HUDEP-2 (cell line): ENCODE results near the gene VPS16.

Source experiments
- DNase-seq, 76 experiments: peaks; one replicate each; lab custom pipeline; 2025; ENCODE audit not compliant: unreplicated experiment in 76 of 76; lab: John Stamatoyannopoulos, UW

The VPS16 gene

DNA sequence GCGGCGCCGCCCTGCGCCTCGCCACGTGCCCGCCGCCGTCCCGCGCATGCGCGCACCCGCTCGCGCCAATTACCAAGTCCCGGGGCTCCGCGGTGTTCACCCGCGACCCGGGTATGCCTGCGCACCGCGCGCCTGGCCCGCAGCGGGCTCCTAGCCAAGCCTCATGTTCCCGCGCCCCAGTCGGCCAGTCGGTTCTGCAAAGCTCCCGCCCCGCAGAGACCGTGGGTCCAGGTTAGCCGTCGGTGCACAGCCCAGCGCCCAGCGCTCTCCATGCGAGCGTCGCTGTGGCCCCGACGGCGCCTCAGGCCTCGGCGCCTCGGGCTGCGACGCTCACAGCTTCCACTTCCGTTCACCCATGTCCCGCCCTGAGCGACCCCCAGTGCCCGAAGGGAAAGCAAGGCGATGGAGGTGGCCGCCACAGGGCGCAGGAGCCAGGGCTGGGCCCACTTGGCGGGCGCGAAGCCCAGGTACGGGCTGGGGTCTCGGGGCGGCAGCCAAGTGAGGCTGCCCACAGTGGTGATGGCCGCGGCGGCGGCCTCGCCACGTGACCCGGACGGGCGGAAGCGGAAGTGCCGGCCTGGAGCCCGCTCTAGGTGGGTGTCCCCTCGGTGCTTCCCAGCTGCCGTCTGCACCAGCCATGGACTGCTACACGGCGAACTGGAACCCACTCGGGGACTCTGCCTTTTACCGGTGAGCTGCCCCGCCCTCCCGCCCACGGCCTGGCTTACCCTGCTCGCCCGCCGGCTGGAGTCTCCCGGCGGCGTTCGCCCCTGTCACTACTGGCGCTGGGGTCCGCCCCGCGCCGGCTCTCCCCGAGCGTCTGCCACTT lies at the start of gene VPS16, which contains the start of gene PCED1A:
TSS of gene VPS16 (plus strand) at position 608 of the 829 bp plus-strand sequence. CDS start at position 638, 30 bp downstream.
TSS of gene PCED1A (minus strand) at position 518 of the 829 bp plus-strand sequence. CDS start 743 bp downstream, outside the sequence.
- DNase-seq = peak in 75 of 76 experiments; percentile 16 to 91 (median 76)

GRCh38 chr20:2793471-2793870 lies 47.1 kb upstream of the VPS16 start:
- DNase-seq = no peak

DNA sequence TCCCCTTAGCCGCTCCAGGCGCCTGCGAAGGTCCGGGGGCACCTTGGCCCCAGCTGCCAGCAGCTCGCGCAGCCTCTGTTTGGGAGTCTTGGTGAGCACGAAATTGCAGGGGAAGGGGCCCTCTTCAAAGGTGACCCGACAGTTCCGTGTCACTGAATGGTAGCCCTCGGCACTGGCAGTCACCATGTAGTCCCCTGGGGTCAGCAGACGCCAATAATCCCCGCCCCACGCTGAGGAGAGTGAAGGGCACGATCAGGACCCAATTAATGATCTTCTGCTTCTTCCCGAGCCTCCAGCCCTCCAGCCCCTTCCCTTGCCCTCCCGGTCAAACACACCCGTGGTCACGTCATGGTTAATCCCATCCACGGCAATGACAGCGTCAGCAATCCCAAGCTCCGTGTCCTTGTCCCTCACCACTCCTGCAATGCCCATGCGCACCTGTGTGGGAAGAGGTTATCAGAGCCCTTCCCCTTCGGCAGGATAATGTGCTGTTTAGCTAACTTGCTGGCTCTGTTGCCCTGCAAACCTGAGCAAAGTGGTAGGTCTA lies 46.3 kb upstream of the VPS16 start:
- no peak for DNase-seq

DNA sequence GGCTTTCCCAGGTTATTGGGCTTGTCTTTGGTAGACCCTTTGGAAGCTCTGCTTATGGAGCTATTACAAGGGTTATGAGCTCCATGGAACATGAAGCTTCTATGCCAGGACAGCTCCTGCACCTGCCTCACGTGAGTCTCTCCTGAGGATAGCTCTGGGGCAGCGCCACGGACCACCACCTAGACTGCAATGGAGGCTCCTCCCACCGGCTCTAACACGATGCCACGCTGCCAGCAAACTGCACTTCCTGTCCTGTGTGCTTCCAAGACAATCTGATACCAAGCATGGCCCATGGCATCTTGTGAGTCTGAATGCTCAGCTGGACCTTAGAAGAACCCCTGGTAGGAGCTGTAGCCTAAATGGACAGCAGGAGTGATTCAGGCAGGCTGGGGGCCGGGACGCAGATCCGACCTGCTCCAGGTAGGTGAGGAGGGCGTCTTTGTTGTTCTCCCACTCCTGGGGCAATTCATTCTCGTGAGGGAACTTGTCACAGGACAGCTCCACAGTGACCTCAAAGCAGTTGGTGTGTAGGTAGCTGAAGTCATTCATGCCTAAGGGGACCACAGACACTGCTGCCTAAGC lies 45.6 kb upstream of the VPS16 start:
- DNase-seq = no peak

DNA sequence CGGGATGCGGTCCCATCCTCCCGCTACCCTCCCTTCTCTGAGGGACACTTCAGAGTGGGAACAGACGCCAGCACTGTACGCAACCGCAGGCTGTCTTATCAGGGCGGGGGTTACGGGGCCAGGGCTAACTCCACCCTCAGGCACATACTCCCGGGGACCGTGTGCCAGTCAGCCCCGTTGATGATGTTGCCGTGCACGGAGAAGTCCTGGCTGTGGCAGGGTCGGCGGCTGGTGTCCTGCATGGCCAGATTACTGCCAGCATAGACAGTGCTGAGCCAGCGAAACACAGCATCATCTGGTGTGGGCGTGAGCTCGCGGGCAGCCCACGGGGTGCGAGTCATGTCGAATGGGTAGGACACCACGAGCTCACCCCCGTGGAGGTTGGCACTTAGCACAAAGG lies 45.1 kb upstream of the VPS16 start:
- DNase-seq = peak in 67 of 76 experiments; percentile 11 to 87 (median 58)

- no peak for DNase-seq
Observed at GRCh38 chr20:2796011-2796660, 44.4 kb upstream of the VPS16 start.

GRCh38 chr20:2797136-2797983 lies 43.2 kb upstream of the VPS16 start:
- DNase-seq = no peak

- DNase-seq = no peak
Observed at GRCh38 chr20:2798095-2798805, 42.3 kb upstream of the VPS16 start.

DNA sequence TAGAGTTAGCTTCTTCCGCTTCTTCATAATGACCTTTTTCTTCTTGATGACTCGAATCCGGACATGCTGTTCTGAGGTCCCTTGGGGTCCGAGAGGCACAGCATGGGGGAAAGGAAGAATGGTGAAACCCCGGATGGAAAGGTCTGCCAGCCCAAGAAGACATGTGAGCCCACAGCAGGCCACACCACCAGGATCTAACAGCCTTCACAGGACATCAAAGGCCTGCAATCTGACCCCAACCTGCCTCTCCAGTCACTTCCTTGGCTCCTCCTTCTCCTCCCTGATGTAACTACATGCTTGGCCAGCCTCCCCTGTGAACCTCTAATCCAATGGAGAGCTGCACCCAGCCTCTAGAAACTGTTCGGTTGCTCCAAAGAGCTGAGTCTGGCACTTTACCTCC lies 41.7 kb upstream of the VPS16 start:
- no peak for DNase-seq

GRCh38 chr20:2799271-2799670 lies 41.3 kb upstream of the VPS16 start:
- DNase-seq = no peak

DNA sequence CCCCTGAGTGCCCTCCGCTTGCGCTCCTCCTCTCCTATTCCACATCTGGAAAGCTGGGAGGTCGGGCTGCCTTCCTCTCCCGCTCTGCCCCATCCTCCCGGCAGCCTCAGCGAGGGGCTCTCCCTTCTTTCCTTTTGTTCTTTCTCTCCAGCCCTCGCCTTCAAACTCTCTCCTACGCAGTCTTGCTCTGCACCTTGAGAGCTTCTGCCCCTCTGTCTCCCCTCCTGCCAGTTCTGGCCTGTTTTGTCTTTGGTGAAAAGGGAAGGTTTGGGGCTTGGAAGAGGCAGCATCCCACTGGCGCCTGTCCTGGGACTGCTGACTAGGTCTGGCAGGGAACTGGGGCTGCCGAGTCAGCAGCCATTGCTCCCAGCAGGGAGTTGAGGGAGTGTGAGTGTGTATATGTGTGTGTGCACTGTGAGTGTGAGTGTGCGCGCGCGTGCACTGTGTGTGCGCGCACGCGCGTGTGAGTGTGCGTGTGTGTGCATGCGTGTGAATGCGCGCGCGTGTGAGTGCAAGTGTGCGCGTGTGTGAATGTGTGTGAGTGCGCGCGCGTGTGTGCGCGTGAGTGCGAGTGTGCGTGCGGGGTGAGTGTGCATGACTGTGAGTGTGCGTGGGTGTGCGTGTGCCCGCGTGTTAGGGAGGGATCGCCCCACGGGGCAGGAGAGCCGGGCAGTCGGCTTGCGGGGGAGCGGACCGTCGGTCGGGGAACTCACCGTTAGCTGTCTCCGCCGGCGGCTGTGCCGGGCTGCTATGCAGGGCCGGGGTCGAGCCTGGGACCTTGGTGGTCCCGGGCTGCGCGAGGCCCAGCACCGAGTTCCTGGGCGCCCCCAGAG lies 40.6 kb upstream of the VPS16 start:
- no peak for DNase-seq

- DNase-seq = peak in 1 of 76 experiments; percentile 3
Observed at GRCh38 chr20:2800521-2801285, 39.8 kb upstream of the VPS16 start, which contains the start of gene CPXM1. TSS of gene CPXM1 (minus strand) at chr20:2800627. CDS start at chr20:2800572, 55 bp downstream.

DNA sequence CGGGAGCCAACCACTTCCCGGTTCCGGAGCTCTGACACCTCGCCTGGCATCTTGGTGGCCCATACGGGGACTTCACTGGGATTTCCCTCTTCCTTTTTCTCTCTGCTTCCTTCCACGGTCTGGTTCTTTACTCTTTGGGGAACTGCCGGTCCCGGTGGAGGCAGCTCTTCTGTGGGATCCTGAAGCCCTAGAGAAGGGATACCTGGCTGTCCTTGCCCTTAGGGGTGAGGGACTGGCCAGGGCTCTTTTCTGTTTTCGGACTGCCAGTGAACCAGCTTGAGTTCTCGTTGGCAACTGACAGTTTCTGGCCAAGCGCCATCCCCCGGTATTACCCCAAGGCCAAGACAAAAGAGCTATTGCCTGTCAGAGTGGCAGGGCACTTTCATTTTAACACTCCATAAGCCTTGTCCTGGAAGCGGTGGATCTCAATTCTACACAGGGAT lies 39.2 kb upstream of the VPS16 start:
- no peak for DNase-seq

DNA sequence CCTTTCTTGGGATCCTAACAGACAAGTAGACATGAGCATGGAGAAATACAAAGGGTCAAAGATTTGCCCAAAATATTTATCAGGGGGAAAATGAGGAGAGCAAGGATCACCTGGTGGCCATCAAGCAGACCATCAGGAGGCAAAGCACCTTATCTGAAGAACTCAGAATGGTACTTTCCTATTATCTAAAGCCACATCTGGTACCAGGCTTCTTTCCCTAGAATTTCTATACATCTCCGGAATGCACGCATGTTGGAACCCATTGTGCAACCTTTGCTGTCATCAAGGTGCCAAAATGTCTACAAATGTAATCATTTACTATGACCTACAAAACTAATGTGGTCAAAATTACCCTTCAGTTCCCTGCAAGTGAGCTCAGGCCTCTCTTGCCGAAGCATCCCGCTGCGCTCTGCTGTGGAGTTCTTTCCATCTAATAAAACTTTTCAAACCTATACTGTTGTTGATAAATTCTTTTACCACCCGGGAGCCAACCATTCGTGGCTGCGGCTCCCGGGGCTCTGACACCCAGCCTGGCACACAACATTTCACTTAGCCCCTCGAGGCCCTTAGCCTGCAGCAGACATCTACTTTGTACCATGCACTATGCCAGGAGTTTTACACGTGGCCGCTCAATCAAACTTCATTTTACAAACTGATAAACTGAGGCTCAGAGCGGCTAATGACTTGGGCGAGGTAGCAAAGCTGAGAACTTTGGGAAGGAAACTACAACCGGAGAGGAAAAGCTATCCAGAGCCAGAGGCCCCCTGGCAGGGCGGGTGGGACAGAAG lies 36.3 kb upstream of the VPS16 start:
- DNase-seq = no peak

GRCh38 chr20:2804852-2805688 lies 35.5 kb upstream of the VPS16 start:
- DNase-seq = no peak

DNA sequence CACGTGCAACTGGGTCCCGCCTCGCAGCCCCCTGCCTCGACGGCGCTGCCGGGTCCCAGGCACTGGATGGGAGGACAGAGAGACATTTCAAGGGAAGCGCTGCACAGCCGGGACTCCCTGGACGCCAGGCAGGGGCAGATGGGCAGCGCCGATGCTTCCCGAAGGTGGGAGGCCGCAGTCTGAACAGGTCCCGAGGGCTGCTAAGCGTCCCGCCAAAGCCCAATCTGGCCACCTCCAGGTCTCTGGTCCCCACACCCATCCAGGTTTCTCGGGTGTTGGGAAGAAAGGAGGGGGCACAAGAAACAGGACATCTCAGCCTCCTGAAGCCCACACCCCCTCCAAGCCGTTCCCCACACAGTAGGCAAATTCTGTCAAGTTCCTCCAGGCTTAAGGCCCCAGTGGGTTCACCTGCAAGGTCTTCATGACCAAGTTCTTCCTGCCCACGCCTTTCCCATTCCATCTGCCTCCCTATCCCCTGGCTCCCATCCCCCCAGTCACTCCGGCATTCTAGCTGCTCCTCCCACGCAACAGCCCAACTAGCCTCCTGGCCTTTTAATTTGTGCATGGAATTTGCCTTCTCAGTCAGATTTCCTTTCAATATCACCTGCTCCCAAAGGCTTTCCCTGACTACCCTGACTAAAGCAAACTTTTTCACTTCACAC lies 34.7 kb upstream of the VPS16 start:
- no peak for DNase-seq
